HCT116 (cell line): ENCODE data around the gene PDE7B. TPM values are rescaled to one million over a fixed set of nuclear protein-coding genes. Genes with fewer than 3 reads are reported as not detected.
"Not testable (repeated sequence)": the region's sequence is repeated elsewhere in the genome, so short reads cannot be mapped to it uniquely, and the experiment has no call there.

Experiments
- ATAC-seq: fragments of 200-7000 bp; cut with Tn5 transposase; 2 replicates; pipeline ENCODE4 v1.9.1; 2020; ENCODE audit warnings: mild to moderate bottlenecking, moderate library complexity
- BruUV-seq: library from RNA; stranded (reverse); fragments of 400-500 nt; replicated peaks from 2 replicates; lab custom pipeline; 2021; lab: Mats Ljungman, UMichigan
- CTCF ChIA-PET: fragments of 300-600 bp; sonication (Branson Sonifier 250); formaldehyde crosslinking; loops from one replicate; lab custom pipeline; 2021; ENCODE audit warnings: antibody characterized with exemption; lab: Charles Lee
- POLR2A ChIA-PET: fragments of 300-600, 350-600 bp; sonication (Branson Sonifier 250); formaldehyde crosslinking; loops from one replicate; lab custom pipeline; 2021; ENCODE audit warnings: antibody characterized with exemption; lab: Charles Lee
- RAD21 ChIA-PET, 2 experiments: fragments of 300-600 bp; sonication (Branson Sonifier 250); formaldehyde crosslinking; loops; one replicate each; lab custom pipeline; 2023; ENCODE audit warnings: low total read pairs in 2 of 2; ENCODE audit not compliant: uncharacterized antibody in 2 of 2, unreplicated experiment in 2 of 2, low non-redundant PET in 1 of 2; lab: Charles Lee
- DNase-seq: peaks from one replicate; pipeline ENCODE4 v3.0.0-alpha.2; 2010; ENCODE audit warnings: low read depth, low spot score
- H2AFZ ChIP-seq: fragments of 200-600 bp; shearing (Covaris generic), sonication (generic); 2 replicates; pipeline ENCODE4 v1.6.1; 2017; ENCODE audit warnings: low read depth, mixed run types, mixed read lengths, antibody characterized with exemption, low read length; ENCODE audit not compliant: poor library complexity, severe bottlenecking
- H3K27ac ChIP-seq: 2 replicates; pipeline ENCODE4 v1.5.1; 2012; ENCODE audit warnings: low read depth, low read length
- H3K27me3 ChIP-seq: fragments of 200-600 bp; sonication (generic); 2 replicates; pipeline ENCODE4 v1.6.1; 2016; ENCODE audit warnings: mixed run types, low read length, mixed read lengths; ENCODE audit not compliant: insufficient read depth
- H3K36me3 ChIP-seq, 2 experiments: fragments of 200-500 bp in 1 of 2; fragments of 200-600 bp in 1 of 2; sonication (Bioruptor generic) in 1 of 2; sonication (generic) in 1 of 2; 2 replicates each; pipeline versions ENCODE4 v1.5.1 to v1.6.1; 2014 to 2016; ENCODE audit warnings: low read length in 2 of 2, inconsistent platforms in 1 of 2, mixed read lengths in 1 of 2, mixed run types in 1 of 2; ENCODE audit not compliant: insufficient read depth in 2 of 2, control insufficient read depth in 1 of 2
- H3K4me1 ChIP-seq, 2 experiments: fragments of 200-600 bp in 1 of 2; sonication (generic) in 1 of 2; 2 replicates each; pipeline versions ENCODE4 v1.5.1 to v1.6.1; 2012 to 2017; ENCODE audit warnings: low read length in 2 of 2, inconsistent platforms in 1 of 2, mild to moderate bottlenecking in 1 of 2, mixed read lengths in 1 of 2, mixed run types in 1 of 2, moderate library complexity in 1 of 2; ENCODE audit not compliant: insufficient read depth in 2 of 2, control insufficient read depth in 1 of 2
- H3K4me2 ChIP-seq: fragments of 200-600 bp; sonication (generic); 2 replicates; pipeline ENCODE4 v1.6.1; 2017; ENCODE audit warnings: mixed run types, low read length, mixed read lengths
- H3K4me3 ChIP-seq, 2 experiments: fragments of 200-600 bp in 1 of 2; sonication (generic) in 1 of 2; replicated peaks in 1 of 2; 2 replicates each; pipeline ENCODE4 v1.5.1; 2011 to 2016; ENCODE audit warnings: low read length in 2 of 2, control low read depth in 1 of 2, low read depth in 1 of 2, mild to moderate bottlenecking in 1 of 2, mixed read lengths in 1 of 2, mixed run types in 1 of 2
- H3K79me2 ChIP-seq: fragments of 200-600 bp; sonication (generic); 2 replicates; pipeline ENCODE4 v1.6.1; 2017; ENCODE audit warnings: mild to moderate bottlenecking, mixed run types, low read length, moderate library complexity, mixed read lengths; ENCODE audit not compliant: insufficient read depth
- H3K9ac ChIP-seq: fragments of 200-600 bp; sonication (generic); 2 replicates; pipeline ENCODE4 v1.6.1; 2016; ENCODE audit warnings: low read length, mixed read lengths
- H3K9me2 ChIP-seq: fragments of 200-600 bp; sonication (generic), shearing (Covaris generic); 2 replicates; pipeline ENCODE4 v1.6.1; 2017; ENCODE audit warnings: mixed run types, mild to moderate bottlenecking, moderate library complexity; ENCODE audit not compliant: insufficient read depth
- H3K9me3 ChIP-seq, 2 experiments: fragments of 200-500 bp in 1 of 2; fragments of 200-600 bp in 1 of 2; sonication (Bioruptor generic) in 1 of 2; sonication (generic) in 1 of 2; 2 replicates each; pipeline ENCODE4 v1.6.1; 2014 to 2017; ENCODE audit warnings: low read length in 2 of 2, mixed read lengths in 2 of 2, inconsistent platforms in 1 of 2, low read depth in 1 of 2, mild to moderate bottlenecking in 1 of 2, mixed run types in 1 of 2, moderate library complexity in 1 of 2; ENCODE audit not compliant: control insufficient read depth in 1 of 2, insufficient read depth in 1 of 2
- H4K20me1 ChIP-seq: fragments of 200-600 bp; sonication (generic), shearing (Covaris generic); 2 replicates; pipeline ENCODE4 v1.6.1; 2017; ENCODE audit warnings: mixed run types, mild to moderate bottlenecking, moderate library complexity; ENCODE audit not compliant: insufficient read depth
- CBX3 ChIP-seq: IDR thresholded peaks from 2 replicates; pipeline ENCODE4 v1.6.1; 2012; ENCODE audit warnings: low read depth
- CEBPB ChIP-seq: IDR thresholded peaks from 2 replicates; pipeline ENCODE4 v1.6.1; 2012; ENCODE audit warnings: low read depth
- CTCF ChIP-seq, 3 experiments: fragments of 200-600 bp in 1 of 3; sonication (generic) in 1 of 3; IDR thresholded peaks in 2 of 3; conservative IDR thresholded peaks in 1 of 3; 2 replicates each; pipeline ENCODE4 v1.5.1; 2012 to 2017; ENCODE audit warnings: low read depth in 2 of 3, low read length in 2 of 3, antibody characterized with exemption in 1 of 3, borderline replicate concordance in 1 of 3, control low read depth in 1 of 3, mild to moderate bottlenecking in 1 of 3, mixed read lengths in 1 of 3, mixed run types in 1 of 3, moderate library complexity in 1 of 3; ENCODE audit not compliant: insufficient read depth in 1 of 3
- EGR1 ChIP-seq: IDR thresholded peaks from 2 replicates; pipeline ENCODE4 v1.6.1; 2012; ENCODE audit warnings: low read depth
- ELF1 ChIP-seq: IDR thresholded peaks from 2 replicates; pipeline ENCODE4 v1.6.1; 2012; ENCODE audit warnings: low read depth, borderline replicate concordance
- EZH2phosphoT487 ChIP-seq: fragments of 200-600 bp; IDR thresholded peaks from 2 replicates; pipeline ENCODE4 v1.6.1; 2018; ENCODE audit warnings: antibody characterized with exemption, borderline replicate concordance
- POLR2A ChIP-seq: IDR thresholded peaks from 2 replicates; pipeline ENCODE4 v1.7.0; 2011; ENCODE audit warnings: borderline replicate concordance; ENCODE audit not compliant: insufficient read depth, insufficient read length; ENCODE audit errors: extremely low read depth
- RAD21 ChIP-seq: IDR thresholded peaks from 2 replicates; pipeline ENCODE4 v1.6.1; 2012; ENCODE audit warnings: low read depth, mild to moderate bottlenecking
- SIN3A ChIP-seq: IDR thresholded peaks from 2 replicates; pipeline ENCODE4 v1.6.1; 2012; ENCODE audit warnings: low read depth
- SP1 ChIP-seq: IDR thresholded peaks from 2 replicates; pipeline ENCODE4 v1.6.1; 2012; ENCODE audit warnings: low read depth
- SRF ChIP-seq: IDR thresholded peaks from 2 replicates; pipeline ENCODE4 v1.6.1; 2012; ENCODE audit warnings: low read depth
- TCF7L2 ChIP-seq: IDR thresholded peaks from 2 replicates; pipeline ENCODE4 v1.7.0; 2011; ENCODE audit warnings: borderline replicate concordance, inconsistent platforms; ENCODE audit not compliant: insufficient read depth, insufficient read length; ENCODE audit errors: extremely low read depth
- YY1 ChIP-seq: IDR thresholded peaks from 2 replicates; pipeline ENCODE4 v1.6.1; 2011; ENCODE audit warnings: low read length, low read depth, moderate library complexity, mild to moderate bottlenecking; ENCODE audit not compliant: insufficient replicate concordance; ENCODE audit errors: extremely low read depth
- ZFX ChIP-seq: fragments of 450-650 bp; IDR thresholded peaks from 2 replicates; pipeline ENCODE4 v1.6.1; 2017
- ZNF274 ChIP-seq: fragments of 200-500 bp; sonication (Bioruptor generic); IDR thresholded peaks from 2 replicates; pipeline ENCODE4 v1.6.1; 2014; ENCODE audit warnings: mild to moderate bottlenecking, low read depth, low read length, inconsistent platforms
- intact Hi-C: fragments of 100-400 bp; cut with micrococcal nuclease; formaldehyde crosslinking; loops from 2 replicates; pipeline ENCODE4 v1.10.0; 2022
- total RNA-seq: library from RNA; stranded (reverse); gene quantifications from one replicate; pipeline ENCODE4 v1.2.1, GENCODE V29; 2021; ENCODE audit not compliant: unreplicated experiment

Gene PDE7B
- total RNA-seq, 1 experiment from 2014 or later, result 0.61 TPM

GRCh38 chr6:135861189-135861588 is 9.7 kb downstream of the PDE7B start:
- no peaks in the 10 kb centered on the region for H3K36me3 ChIP-seq
- ChIA-PET RAD21 (no interaction called here), POLR2A (no interaction called here)
- H3K4me3 ChIP-seq, result no peak overlapping the region
- H3K4me2 ChIP-seq, result no peak overlapping the region
- ATAC-seq (no peak), DNase-seq (no peak)
- no peaks in the 10 kb centered on the region for H4K20me1 ChIP-seq
- H3K4me1 ChIP-seq, result no peaks in the 10 kb centered on the region
- intact Hi-C loops, result no loop called here
- no peaks in the 10 kb centered on the region for H3K9me3 ChIP-seq
- H3K79me2 ChIP-seq, result no peaks in the 10 kb centered on the region
- no peak overlapping the region for H2AFZ ChIP-seq
- H3K9me2 ChIP-seq, result no peaks in the 10 kb centered on the region
- no peak overlapping the region for H3K27ac ChIP-seq
- no peak overlapping the region for H3K9ac ChIP-seq
- TF ChIP-seq EGR1, result no peak
- no peak for TF ChIP-seq SP1
- TF ChIP-seq CTCF (IDR thresholded peaks at IDR 0.05 in 2 of 3, conservative IDR thresholded peaks at IDR 0.05 in 1 of 3; ENCODE audit: borderline replicate concordance in 1 of 3, insufficient read depth in 1 of 3, low read depth in 2 of 3, low read length in 2 of 3), result no peak
- TF ChIP-seq POLR2A, result no peak
- no peak for TF ChIP-seq ELF1
- no peak for TF ChIP-seq YY1
- TF ChIP-seq CBX3, result no peak
- no peak for TF ChIP-seq SIN3A
- TF ChIP-seq RAD21, result no peak
- no peak for TF ChIP-seq EZH2phosphoT487
- no peak for TF ChIP-seq CEBPB
- TF ChIP-seq TCF7L2, result no peak
- no peak for TF ChIP-seq SRF
- TF ChIP-seq ZNF274, result no peak
- TF ChIP-seq ZFX, result no peak
- TF ChIP-seq, all 23 proteins: peak for 0
- CTCF ChIA-PET, result no interaction called here
- BruUV-seq, result no TSS peak
- H3K27me3 ChIP-seq, result no peaks in the 10 kb centered on the region

- H3K9me2 ChIP-seq, intact Hi-C loops, ATAC-seq, RAD21 ChIA-PET, H3K4me1 ChIP-seq, CTCF ChIA-PET, H3K9me3 ChIP-seq, H3K27ac ChIP-seq, H3K27me3 ChIP-seq, POLR2A ChIA-PET, H2AFZ ChIP-seq, H3K9ac ChIP-seq, H3K36me3 ChIP-seq, BruUV-seq, H4K20me1 ChIP-seq, H3K4me2 ChIP-seq, DNase-seq, H3K4me3 ChIP-seq, H3K79me2 ChIP-seq: not testable (repeated sequence)
These were observed 13.4 kb downstream of the PDE7B start for GRCh38 chr6:135864929-135865328.
